HG02588 (cell line): ENCODE results near the gene TRPC4AP.

ENCODE experiments used
- ATAC-seq: cut with Tn5 transposase; IDR thresholded peaks from one replicate; pipeline ENCODE4 v1.9.1; 2021; ENCODE audit warnings: mild to moderate bottlenecking, moderate library complexity; ENCODE audit not compliant: unreplicated experiment

TRPC4AP gene

DNA sequence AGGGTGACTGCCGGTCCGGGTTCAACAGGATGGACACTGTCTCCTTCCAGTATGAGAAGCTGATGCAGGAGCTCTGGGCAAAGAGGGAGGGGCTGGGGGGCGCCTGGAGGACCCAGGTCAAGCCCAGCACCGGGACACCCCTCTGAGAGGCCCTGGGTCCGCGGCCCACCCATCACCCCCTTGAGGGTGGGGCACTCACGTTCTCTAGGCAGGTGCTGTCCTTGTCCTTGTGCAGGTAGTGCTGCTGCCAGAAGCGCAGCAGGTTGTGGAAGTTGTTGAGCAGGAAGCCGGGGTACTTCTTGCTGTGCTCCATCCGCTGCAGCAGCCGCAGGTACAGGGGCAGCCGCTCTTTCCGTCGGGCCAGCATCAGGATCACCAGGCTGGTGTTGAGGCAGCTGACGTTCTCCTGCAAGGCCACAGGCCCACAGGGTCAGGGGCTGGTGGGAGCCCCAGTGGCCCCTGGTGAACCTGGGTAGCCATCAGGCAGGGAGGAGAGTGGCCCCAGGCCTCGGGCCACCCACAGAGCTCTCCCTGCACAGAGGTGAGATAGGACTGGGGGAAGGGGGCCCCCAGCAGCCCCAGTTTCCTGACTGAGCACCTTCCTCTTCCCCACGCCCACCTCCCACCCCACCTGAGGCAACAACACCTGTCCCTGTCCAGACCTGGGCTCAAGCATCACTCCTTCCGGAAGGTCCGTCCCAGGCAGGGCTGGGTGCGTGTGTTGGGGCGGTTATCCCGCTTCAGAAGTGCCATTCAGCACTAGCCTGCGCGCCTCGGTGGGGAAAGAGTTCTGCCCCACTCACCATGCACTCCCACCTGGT lies 89.2 kb downstream of the TRPC4AP start:
- ATAC-seq: no peak

DNA sequence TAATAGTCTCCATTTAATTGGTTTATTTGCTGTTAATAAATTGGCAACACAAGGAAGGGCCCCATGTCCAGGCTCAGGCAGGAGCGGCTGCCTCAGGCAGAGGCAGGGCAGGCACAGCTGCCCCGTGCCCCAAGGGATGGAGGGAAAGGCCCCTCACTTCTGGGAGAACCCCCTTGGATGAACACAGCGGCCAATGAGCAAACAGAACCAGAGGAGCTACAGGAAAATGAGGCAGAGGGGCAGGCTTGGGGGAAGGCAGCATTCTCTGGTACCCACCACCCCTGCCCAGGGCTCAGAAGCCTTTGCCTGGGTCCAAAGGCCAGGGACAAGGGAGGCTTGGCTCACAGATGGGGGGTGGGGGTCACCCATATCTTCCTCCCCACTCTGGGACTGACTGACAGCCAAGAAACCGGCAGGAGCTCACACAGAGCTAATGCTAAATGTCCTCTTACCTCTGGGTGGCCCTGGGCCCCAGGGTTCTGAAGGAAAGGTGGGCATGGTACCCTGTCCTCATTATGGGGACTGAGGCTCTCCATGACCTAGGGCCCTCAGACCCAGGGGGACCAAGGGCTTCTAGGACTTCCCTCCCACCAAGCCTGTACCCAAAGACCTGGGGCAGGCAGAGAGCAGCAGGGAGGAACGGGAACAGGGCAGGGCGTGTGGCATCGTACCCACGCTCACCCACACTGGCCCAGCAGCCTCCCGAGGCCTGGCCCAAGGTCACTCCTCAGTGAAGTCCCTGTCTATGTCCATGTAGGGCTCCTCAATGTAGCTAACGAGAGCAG lies 90.0 kb downstream of the TRPC4AP start:
- ATAC-seq: no peak

DNA sequence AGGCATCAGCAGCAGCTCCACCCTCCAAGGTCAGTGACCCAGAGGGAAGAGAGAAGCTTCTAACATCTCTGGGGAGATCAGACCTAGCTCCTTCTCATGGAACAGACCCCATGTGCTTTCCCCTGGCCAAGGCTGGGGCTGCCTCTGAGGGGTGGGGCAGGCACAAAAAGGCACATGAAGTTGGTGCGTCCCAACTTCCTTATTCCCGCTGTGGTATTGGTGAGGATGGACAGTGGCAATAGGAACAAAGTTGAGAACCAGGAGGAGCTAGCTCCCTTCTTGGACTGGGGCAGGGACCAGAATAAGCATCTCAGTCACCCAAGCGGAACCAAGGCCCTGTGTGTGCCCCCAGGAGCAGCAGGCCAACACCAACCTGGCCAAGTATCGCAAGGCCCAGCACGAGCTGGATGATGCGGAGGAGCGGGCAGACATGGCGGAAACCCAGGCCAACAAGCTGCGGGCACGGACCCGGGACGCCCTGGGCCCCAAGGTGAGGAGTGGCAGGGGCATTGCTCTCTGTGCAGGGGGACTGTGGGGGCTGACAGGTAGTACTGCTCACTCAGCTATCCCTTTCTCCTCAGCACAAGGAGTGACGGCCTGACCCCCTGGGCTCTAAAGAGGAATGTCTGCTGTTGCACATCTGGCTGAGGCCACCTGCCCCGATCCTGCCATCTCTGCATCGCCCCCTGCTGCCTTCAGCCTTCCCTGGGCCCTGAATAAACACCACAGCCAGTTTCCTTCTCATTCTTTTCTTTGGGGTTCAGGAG lies 90.8 kb downstream of the TRPC4AP start:
- no peak for ATAC-seq

DNA sequence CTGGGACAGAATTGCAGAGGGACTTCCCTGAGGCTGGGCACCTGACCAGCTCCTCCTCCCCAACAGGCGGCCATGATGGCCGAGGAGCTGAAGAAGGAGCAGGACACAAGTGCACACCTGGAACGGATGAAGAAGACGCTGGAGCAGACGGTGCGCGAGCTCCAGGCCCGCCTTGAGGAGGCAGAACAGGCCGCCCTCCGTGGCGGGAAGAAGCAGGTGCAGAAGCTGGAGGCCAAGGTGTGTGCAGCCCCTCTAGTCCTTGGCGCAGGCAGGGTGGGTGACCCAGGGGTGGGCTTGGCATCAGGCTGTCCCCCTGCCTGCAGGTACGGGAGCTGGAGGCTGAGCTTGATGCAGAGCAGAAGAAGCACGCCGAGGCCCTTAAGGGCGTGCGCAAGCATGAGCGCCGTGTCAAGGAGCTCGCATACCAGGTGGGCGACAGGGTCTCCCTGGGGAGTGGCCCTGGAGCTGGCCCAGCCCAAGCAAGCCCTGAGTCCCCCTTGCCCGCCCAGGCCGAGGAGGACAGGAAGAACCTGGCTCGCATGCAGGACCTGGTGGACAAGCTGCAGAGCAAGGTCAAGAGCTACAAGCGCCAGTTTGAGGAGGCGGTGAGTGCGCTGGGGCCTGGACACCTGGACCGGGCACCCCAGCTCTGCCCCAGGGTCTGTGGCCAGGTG lies 91.5 kb downstream of the TRPC4AP start:
- ATAC-seq: no peak

DNA sequence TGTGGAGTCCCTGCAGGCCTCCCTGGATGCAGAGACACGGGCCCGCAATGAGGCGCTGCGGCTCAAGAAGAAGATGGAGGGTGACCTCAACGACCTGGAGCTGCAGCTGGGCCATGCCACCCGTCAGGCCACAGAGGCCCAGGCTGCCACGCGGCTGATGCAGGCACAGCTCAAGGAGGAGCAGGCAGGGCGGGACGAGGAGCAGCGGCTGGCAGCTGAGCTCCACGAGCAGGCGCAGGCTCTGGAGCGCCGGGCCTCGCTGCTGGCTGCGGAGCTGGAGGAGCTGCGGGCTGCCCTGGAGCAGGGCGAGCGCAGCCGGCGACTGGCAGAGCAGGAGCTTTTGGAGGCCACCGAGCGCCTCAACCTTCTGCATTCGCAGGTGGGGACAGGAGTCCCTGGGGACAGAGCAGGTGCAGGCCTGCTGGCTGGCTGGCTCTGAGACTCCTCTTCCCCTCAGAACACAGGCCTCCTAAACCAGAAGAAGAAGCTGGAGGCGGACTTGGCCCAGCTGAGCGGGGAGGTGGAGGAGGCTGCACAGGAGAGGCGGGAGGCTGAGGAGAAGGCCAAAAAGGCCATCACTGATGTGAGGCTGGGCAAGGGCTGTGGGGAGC lies 92.2 kb downstream of the TRPC4AP start:
- no peak for ATAC-seq

DNA sequence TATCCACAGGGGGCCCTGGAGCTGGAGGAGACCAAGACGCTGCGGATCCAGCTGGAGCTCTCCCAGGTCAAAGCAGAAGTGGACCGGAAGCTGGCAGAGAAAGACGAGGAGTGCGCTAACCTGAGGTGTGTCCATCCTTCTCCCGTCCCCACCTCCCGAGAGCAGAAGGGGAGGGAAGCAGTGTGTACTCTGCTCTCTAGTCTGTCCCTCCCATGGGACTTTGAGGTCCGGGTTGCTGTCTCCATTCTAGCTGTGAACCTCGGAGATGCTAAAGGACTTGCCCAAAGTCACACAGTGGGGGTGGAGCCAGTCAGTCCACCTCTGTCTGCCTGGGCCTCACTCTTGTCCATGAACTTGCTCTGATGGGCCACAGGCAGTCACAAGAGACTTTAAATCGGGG lies 92.8 kb downstream of the TRPC4AP start:
- no peak for ATAC-seq

DNA sequence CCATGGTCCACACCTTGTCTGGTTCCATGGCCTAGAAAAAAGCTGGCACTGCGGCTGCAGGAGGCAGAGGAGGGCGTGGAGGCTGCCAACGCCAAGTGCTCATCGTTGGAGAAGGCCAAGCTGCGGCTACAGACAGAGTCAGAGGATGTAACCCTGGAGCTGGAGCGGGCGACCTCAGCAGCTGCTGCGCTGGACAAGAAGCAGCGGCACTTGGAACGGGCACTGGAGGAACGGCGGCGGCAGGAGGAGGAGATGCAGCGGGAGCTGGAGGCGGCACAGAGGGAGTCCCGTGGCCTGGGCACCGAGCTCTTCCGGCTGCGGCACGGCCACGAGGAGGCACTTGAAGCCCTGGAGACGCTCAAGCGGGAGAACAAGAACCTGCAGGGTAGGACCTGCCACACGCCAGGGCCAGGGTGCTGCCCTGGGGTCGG lies 93.6 kb downstream of the TRPC4AP start:
- no peak for ATAC-seq

DNA sequence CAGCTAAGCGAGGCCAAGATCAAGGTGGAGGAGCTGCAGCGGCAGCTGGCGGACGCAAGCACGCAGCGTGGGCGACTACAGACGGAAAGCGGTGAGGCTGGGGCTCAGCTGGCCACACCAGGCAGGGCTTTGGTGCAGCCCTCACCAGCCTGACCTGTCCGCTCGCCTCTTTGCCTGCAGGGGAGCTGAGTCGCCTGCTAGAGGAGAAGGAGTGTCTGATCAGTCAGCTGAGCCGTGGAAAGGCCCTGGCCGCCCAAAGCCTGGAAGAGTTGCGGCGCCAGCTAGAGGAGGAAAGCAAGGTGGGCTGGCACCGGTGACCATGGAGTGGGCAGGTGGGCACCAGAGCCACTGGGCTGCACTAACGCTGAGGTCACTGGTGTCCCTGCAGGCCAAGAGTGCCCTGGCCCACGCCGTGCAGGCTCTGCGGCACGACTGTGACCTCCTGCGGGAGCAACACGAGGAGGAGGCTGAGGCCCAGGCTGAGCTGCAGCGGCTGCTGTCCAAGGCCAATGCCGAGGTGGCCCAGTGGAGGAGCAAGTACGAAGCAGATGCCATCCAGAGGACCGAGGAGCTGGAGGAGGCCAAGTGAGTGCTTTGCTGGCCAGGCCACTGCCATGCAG lies 94.2 kb downstream of the TRPC4AP start:
- ATAC-seq: no peak

DNA sequence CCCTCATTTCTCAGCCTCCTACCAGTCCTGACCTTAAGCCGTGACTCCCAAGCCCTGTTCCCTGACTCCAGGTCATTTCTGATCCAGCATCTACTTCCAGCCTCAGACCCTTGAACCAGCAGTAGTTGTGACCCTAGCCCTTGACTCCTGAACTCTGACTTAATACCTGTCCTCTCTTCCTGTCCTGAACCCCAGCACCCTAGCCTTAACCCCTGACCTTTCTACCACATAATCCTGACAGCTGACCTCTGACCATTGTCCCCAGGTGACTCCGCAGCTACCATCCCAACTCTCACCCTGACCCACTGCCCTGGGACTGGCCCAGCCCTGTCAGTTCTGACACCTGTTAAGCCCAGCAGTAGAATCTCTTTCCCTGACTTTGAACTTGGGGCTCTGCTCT lies 94.8 kb downstream of the TRPC4AP start:
- ATAC-seq: no peak

DNA sequence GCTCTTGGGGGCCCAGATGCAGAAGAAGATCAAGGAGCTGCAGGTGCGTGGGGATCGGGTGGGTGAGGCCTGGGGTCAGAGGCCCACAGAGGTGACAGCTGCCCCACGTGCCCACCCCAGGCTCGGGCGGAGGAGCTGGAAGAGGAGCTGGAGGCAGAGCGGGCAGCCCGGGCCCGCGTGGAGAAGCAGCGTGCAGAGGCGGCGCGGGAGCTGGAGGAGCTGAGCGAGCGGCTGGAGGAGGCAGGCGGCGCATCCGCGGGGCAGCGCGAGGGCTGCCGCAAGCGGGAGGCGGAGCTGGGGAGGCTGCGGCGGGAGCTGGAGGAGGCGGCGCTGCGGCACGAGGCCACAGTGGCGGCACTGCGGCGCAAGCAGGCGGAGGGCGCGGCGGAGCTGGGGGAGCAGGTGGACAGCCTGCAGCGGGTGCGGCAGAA lies 95.5 kb downstream of the TRPC4AP start:
- ATAC-seq: no peak

DNA sequence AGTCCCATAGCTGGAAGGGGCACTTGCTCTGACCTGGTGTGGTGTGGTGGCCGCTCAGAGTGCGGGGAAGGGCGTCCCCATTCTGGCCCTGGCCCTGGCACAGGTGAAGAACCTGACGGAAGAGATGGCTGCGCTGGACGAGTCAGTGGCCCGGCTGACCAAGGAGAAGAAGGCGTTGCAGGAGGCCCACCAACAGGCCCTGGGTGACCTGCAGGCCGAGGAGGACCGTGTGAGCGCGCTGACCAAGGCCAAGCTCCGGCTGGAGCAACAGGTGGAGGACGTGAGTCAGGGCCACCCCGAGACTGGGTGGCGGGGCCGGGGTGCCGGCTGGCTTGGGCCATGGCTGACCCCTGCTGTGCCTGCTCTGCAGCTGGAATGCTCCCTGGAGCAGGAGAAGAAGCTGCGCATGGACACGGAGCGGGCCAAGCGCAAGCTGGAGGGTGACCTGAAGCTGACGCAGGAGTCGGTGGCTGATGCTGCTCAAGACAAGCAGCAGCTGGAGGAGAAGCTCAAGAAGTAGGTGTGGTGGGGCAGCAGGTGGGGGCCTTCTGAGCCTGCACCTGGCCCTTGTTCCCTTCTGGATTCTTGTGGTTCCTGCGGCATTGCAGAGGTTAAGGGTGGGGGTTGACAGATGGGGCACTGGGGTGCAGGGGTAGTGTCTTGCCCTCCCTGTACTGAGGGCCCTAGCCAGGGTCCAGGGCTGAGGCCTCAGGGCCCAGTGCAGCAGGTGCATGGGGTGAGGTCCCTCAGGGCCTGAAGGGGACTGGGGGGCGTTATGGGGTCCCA lies 96.2 kb downstream of the TRPC4AP start:
- no peak for ATAC-seq

DNA sequence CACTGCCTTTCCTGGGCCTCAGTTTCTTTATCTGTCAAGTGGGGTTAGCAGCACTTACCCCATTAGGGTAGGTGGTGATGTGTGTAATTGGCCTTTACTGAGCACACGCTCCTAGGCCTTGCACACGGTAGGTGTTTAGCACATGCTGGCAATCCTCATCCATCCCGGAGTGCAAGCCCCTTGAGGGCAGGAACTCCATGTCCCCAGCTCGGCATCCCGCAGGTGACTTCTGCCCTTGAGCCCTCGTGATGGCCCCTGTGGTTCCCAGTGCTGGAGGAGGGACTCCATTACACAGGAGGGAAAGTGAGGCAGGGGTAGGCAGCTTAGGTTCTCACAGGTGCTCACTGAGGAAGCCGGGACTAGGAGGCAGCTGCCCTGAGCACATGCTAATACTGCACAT lies 96.9 kb downstream of the TRPC4AP start:
- ATAC-seq: no peak

DNA sequence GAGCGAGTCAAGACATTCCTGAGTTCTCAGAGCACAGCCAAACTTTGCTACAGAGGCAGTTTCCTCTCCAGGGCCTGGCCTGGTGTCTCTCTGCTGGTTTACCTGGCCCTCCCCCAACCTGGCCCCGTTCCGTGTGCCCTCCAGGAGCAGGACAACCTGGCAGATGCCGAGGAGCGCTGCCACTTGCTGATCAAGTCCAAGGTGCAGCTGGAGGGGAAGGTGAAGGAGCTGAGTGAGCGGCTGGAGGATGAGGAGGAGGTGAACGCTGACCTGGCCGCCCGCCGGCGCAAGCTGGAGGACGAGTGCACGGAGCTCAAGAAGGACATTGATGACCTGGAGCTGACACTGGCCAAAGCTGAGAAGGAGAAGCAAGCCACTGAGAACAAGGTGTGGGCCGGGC lies 97.4 kb downstream of the TRPC4AP start:
- ATAC-seq: no peak

DNA sequence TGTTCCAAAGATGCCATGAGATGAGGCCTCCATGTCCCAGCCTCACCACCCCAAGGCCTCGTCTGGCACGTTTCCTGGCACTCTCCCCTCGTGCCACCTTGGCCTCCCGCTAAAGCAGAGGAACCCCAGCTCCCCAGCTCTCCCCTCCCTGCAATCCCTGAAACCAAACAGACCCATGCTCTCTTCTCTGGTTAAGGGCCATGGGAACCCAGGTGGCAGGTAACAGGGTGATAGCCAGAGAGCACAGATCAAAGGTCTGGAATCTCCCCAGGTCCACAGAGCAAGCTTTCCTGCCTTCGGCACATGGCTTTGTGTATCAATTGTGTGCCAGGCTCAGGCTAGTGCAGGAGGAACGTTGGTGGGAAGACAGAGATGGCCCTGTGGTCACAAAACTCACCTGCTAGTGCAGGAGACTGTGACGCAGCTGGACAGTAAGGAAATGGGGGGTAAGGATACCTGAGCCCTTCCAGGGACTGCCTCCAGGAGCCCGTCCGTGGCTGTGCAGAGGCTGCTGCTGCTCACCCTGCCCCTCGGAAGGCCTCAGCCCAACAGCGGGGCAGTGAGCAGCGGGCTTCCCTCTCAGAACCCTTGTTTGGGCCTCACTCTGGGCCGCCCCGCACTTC lies 98.0 kb downstream of the TRPC4AP start:
- ATAC-seq: no peak

DNA sequence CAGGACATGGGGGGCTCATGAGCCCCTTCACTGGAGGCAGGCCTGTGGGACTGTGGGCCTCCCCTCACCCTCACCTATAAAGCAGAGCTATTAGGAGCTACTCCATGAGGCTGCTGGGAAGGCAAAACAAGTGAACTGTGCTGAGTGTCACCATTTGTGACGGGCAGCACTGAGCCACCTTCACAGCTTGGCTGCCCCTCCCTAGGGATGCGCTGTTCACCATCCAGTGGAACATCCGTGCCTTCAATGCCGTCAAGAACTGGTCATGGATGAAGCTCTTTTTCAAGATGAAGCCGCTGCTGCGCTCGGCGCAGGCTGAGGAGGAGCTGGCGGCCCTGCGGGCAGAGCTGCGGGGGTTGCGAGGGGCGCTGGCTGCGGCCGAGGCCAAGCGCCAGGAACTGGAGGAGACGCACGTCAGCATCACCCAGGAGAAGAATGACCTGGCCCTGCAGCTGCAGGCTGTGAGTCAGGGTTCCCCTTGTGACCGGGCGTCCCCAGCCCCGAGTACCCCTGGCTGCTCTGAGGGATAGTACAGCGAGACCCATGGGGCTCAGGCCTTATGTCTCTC lies 98.6 kb downstream of the TRPC4AP start:
- no peak for ATAC-seq

DNA sequence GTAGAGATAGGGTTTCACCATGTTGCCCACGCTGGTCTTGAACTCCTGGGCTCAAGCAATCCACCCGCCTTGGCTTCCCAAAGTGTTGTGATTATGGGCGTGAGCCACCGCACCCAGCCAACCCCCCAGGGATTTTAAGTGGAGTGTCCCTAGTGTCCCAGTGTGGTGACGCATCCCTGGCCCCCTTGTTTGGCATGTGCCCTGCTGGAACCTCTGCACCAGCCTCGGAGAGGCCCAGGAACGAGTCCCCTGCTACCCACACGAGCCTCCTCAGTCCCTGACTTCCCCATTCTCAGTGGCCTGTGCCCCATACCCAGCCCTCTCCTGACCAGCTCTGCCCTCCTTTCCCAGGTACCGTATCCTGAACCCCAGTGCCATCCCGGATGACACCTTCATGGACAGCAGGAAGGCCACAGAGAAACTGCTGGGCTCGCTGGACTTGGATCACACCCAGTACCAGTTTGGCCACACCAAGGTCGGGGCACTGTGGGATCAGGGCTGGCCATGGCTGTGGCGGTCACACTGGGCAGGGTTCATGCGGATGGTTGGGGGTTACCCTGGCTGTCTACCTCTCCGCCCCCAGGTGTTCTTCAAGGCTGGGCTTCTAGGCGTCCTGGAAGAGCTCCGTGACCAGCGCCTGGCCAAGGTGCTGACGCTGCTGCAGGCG lies 99.7 kb downstream of the TRPC4AP start:
- no peak for ATAC-seq

DNA sequence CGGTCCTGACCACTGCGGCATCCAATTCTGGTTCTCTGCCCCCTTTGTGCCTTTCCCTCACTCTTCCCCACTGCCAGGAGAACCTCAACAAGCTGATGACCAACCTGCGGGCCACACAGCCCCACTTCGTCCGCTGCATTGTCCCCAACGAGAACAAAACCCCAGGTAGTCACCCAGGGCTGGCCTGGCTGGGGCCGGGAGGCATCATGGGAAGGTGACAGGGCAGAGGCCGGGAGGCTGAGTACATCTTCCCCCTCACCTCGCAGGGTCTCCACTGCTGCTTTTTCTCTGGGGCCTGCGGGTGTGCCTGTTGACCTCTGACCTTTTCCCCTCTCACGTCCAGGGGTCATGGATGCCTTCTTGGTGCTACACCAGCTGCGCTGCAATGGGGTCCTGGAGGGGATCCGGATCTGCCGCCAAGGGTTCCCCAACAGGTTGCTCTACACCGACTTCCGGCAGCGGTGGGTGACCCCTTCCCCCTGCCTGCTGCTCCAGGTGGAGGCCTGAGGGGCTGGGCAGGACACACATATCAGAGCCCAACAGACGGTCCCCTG lies 101.9 kb downstream of the TRPC4AP start:
- no peak for ATAC-seq

DNA sequence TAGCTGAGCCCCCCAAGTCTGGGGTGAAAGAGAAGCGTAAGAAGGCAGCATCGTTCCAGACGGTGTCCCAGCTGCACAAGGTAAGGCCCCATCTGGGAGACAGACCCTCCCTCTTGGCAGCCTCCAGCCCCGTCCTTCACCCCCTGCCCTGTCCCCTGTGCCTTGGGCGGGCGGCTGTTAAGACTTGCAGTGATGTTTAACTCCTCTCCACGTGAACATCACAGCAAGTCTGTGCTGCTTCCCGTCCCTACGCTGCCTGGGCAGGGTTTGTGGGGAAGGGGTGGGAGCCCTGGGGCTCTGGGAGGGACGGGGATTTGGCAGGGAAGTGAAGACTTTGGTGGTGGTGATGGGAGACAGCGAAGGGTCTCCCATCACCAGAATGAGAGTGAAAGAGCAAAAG lies 102.4 kb downstream of the TRPC4AP start:
- no peak for ATAC-seq
